Fibroblast of lung (primary cell): ENCODE data around the gene CCP110.

Source experiments
- EZH2 ChIP-seq: IDR thresholded peaks from 2 replicates; pipeline ENCODE4 v1.5.1; 2012; ENCODE audit warnings: low read length, control low read depth, mild to moderate bottlenecking; ENCODE audit errors: missing control alignments
- TF ChIP-seq, protein P1 (sequence below), 2 donors: IDR thresholded peaks in 1 of 2; conservative IDR thresholded peaks in 1 of 2; 1 replicate in 1 of 2; 2 replicates in 1 of 2; pipeline ENCODE4 v1.5.1; 2011 to 2012; ENCODE audit warnings: low read length in 2 of 2, control low read depth in 1 of 2, inconsistent platforms in 1 of 2, low read depth in 1 of 2, mild to moderate bottlenecking in 1 of 2

DNA sequence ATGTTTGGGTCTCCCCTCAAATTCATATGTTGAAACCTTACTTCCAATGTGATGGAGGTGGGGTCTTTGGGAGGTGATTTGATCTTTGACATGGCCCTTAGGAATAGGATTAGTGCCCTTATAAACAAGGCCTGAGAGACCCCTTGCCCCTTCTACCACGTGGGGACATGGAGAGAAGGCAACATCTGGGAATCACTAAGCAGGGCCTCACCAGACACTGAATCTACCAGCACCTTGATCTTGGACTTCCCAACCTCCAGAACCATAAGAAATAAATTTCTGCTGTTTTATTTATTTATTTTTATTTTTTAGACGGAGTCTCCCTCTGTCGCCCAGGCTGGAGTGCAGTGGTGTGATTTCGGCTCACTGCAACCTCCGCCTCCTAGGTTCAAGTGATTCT, 42.0 kb upstream of the CCP110 start:
- TF ChIP-seq, protein P1, sequence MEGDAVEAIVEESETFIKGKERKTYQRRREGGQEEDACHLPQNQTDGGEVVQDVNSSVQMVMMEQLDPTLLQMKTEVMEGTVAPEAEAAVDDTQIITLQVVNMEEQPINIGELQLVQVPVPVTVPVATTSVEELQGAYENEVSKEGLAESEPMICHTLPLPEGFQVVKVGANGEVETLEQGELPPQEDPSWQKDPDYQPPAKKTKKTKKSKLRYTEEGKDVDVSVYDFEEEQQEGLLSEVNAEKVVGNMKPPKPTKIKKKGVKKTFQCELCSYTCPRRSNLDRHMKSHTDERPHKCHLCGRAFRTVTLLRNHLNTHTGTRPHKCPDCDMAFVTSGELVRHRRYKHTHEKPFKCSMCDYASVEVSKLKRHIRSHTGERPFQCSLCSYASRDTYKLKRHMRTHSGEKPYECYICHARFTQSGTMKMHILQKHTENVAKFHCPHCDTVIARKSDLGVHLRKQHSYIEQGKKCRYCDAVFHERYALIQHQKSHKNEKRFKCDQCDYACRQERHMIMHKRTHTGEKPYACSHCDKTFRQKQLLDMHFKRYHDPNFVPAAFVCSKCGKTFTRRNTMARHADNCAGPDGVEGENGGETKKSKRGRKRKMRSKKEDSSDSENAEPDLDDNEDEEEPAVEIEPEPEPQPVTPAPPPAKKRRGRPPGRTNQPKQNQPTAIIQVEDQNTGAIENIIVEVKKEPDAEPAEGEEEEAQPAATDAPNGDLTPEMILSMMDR (conservative IDR thresholded peaks at IDR 0.05 in 1 of 2, IDR thresholded peaks at IDR 0.05 in 1 of 2; ENCODE audit: low read depth in 1 of 2, low read length in 2 of 2): no peak
- no peak for TF ChIP-seq EZH2
